ENCODE measurements around the gene NACA.
"Not testable (repeated sequence)": the region's sequence is repeated elsewhere in the genome, so short reads cannot be mapped to it uniquely, and the experiment has no call there.

The NACA gene

GRCh38 chr12:56715798-56716197 is 9.3 kb downstream of the NACA start:
- DNase-seq (ENCODE audit: low read depth): no peak
- TF ChIP-seq CTCF (IDR thresholded peaks at IDR 0.05; ENCODE audit: low read depth, low read length, missing control alignments): no peak
- in situ Hi-C loops (cut with HindIII; ENCODE audit: low sequenced_read_pairs): no loop called here
- H3K4me3 ChIP-seq (ENCODE audit: low read depth, low read length): no peak overlapping the region

GRCh38 chr12:56714431-56714929 is 10.6 kb downstream of the NACA start:
- in situ Hi-C loops (cut with HindIII; ENCODE audit: low sequenced_read_pairs): no loop called here
- no peak overlapping the region for H3K4me3 ChIP-seq (ENCODE audit: low read depth, low read length)
- TF ChIP-seq CTCF (IDR thresholded peaks at IDR 0.05; ENCODE audit: low read depth, low read length, missing control alignments): no peak
- no peak for DNase-seq (ENCODE audit: low read depth)

- in situ Hi-C loops (cut with HindIII; ENCODE audit: low sequenced_read_pairs): no loop called here
- no peak for DNase-seq (ENCODE audit: low read depth)
- no peak for TF ChIP-seq CTCF (IDR thresholded peaks at IDR 0.05; ENCODE audit: low read depth, low read length, missing control alignments)
- no peak overlapping the region for H3K4me3 ChIP-seq (ENCODE audit: low read depth, low read length)
Measured at GRCh38 chr12:56713345-56713744, 11.8 kb downstream of the NACA start.

GRCh38 chr12:56709759-56710376 is 15.2 kb downstream of the NACA start:
- no peak for TF ChIP-seq CTCF (IDR thresholded peaks at IDR 0.05; ENCODE audit: low read depth, low read length, missing control alignments)
- DNase-seq (ENCODE audit: low read depth): no peak
- in situ Hi-C loops (cut with HindIII; ENCODE audit: low sequenced_read_pairs): no loop called here
- no peak overlapping the region for H3K4me3 ChIP-seq (ENCODE audit: low read depth, low read length)

DNA sequence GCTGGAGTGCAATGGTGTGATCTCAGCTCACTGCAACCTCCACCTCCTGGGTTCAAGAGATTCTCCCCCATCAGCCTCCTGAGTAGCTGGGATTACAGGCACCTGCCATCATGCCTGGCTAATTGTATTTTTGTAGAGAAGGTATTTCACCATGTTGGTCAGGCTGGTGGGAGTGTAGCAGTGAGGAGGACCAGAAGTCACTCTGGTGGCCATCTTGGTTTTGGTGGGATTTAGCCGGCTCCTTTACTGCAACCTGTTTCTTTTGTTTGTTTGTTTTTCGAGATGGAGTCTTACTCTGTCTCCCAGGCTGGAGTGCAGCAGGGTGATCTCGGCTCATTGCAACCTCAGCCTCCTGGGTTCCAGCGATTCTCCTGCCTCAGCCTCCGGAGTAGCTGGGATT is 20.6 kb downstream of the NACA start:
- in situ Hi-C loops (cut with HindIII; ENCODE audit: low sequenced_read_pairs); DNase-seq (ENCODE audit: low read depth); H3K4me3 ChIP-seq (ENCODE audit: low read depth, low read length): not testable (repeated sequence)

GRCh38 chr12:56699020-56699661 is 26.0 kb downstream of the NACA start:
- H3K4me3 ChIP-seq (ENCODE audit: low read depth, low read length): no peak overlapping the region
- in situ Hi-C loops (cut with HindIII; ENCODE audit: low sequenced_read_pairs): no loop called here
- DNase-seq (ENCODE audit: low read depth): no peak
- no peak for TF ChIP-seq CTCF (IDR thresholded peaks at IDR 0.05; ENCODE audit: low read depth, low read length, missing control alignments)

DNA sequence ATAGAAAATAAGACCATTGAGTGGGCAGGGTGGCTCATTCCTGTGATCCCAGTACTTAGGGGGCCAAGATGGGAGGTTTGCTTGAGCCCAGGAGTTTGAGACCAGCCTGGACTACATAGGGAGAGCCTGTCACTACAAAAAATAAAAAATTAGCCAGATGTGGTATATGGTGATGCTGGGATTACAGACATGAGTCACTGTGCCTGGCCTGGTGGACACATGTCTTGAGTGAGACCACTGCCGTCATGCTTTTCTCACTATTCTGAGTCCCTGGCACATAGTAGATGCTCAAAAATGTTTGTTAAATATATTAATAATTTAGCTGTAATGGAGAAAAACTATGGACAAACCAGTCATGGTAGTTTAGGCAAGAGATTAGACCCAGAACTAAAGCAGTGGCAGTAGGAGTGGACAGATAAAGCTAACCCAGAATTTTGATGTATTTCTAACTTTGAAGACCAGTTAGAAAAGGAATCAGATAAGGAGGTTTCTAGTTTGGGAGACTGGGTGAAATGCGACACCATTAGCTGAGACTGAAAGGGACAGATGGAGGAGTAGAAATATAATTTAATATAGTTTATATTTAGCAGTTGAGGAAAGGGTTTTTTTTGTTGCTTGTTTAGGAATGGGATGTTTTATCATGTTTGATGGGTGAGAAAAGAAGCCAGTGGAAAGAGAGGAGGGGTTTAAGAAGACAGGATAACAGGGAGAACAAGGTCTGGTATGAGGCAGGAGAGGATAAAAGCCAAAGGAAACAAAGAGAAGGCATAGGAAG is 29.6 kb downstream of the NACA start:
- in situ Hi-C loops (cut with HindIII; ENCODE audit: low sequenced_read_pairs): no loop called here
- TF ChIP-seq CTCF (IDR thresholded peaks at IDR 0.05; ENCODE audit: low read depth, low read length, missing control alignments): no peak
- DNase-seq (ENCODE audit: low read depth): no peak
- H3K4me3 ChIP-seq (ENCODE audit: low read depth, low read length): no peak overlapping the region
